Liver (tissue), 9 donors: ENCODE measurements around the gene PDE1C. TPM values are rescaled to one million over a fixed set of nuclear protein-coding genes. Genes with fewer than 3 reads are reported as not detected.

Source experiments
- DNase-seq: peaks from one replicate; pipeline ENCODE4 v3.0.0-alpha.2; 2017; ENCODE audit warnings: low spot score
- H3K27ac ChIP-seq, 2 donors: one replicate each; pipeline ENCODE4 v1.7.0; 2013; ENCODE audit warnings: inconsistent platforms in 2 of 2, low read length in 2 of 2, control low read depth in 1 of 2, low read depth in 1 of 2, mild to moderate bottlenecking in 1 of 2
- H3K27me3 ChIP-seq, 4 donors: one replicate each; pipeline versions ENCODE4 v1.6.1 to v1.7.0; 2013; ENCODE audit warnings: low read length in 3 of 4, inconsistent platforms in 1 of 4, mild to moderate bottlenecking in 1 of 4, moderate library complexity in 1 of 4; ENCODE audit not compliant: control insufficient read depth in 4 of 4, insufficient read depth in 4 of 4
- H3K36me3 ChIP-seq, 4 donors: one replicate each; pipeline versions ENCODE4 v1.6.1 to v1.7.0; 2013; ENCODE audit warnings: low read length in 3 of 4, mild to moderate bottlenecking in 3 of 4, low read depth in 1 of 4, moderate library complexity in 1 of 4; ENCODE audit not compliant: control insufficient read depth in 4 of 4, insufficient read depth in 3 of 4
- H3K4me1 ChIP-seq, 4 donors: one replicate each; pipeline versions ENCODE4 v1.6.1 to v1.7.0; 2013; ENCODE audit warnings: low read length in 3 of 4, mild to moderate bottlenecking in 3 of 4, moderate library complexity in 1 of 4; ENCODE audit not compliant: control insufficient read depth in 4 of 4, insufficient read depth in 4 of 4
- H3K4me3 ChIP-seq, 3 donors: one replicate each; pipeline versions ENCODE4 v1.6.1 to v1.7.0; 2013; ENCODE audit warnings: low read length in 3 of 3, control low read depth in 1 of 3, low read depth in 1 of 3, mild to moderate bottlenecking in 1 of 3
- H3K9ac ChIP-seq, 2 donors: one replicate each; pipeline ENCODE4 v1.7.0; 2013; ENCODE audit warnings: low read length in 2 of 2, mild to moderate bottlenecking in 2 of 2, moderate library complexity in 2 of 2, control low read depth in 1 of 2, low read depth in 1 of 2
- H3K9me3 ChIP-seq, 4 donors: one replicate each; pipeline versions ENCODE4 v1.6.1 to v1.7.0; 2013; ENCODE audit warnings: low read length in 3 of 4; ENCODE audit not compliant: control insufficient read depth in 4 of 4
- CTCF ChIP-seq: fragments of 150-350 bp; IDR thresholded peaks from 2 replicates; pipeline ENCODE4 v1.5.1; 2017; ENCODE audit warnings: improper control_type of control experiment, low read depth, low read length; ENCODE audit not compliant: missing input control
- EGR1 ChIP-seq, 2 donors: IDR thresholded peaks; 2 replicates each; pipeline ENCODE4 v1.6.1; 2016 to 2018; ENCODE audit warnings: antibody characterized with exemption in 2 of 2, low read depth in 2 of 2
- FOXA1 ChIP-seq: IDR thresholded peaks from 2 replicates; pipeline ENCODE4 v1.6.1; 2016; ENCODE audit warnings: antibody characterized with exemption
- FOXA2 ChIP-seq: IDR thresholded peaks from 2 replicates; pipeline ENCODE4 v1.6.1; 2016; ENCODE audit warnings: antibody characterized with exemption
- GABPA ChIP-seq, 2 donors: IDR thresholded peaks in 1 of 2; conservative IDR thresholded peaks in 1 of 2; 2 replicates each; pipeline ENCODE4 v1.6.1; 2016; ENCODE audit warnings: antibody characterized with exemption in 2 of 2, mild to moderate bottlenecking in 1 of 2, moderate library complexity in 1 of 2
- HNF4G ChIP-seq: IDR thresholded peaks from 2 replicates; pipeline ENCODE4 v1.6.1; 2016; ENCODE audit warnings: antibody characterized with exemption
- JUND ChIP-seq, 2 donors: IDR thresholded peaks; 2 replicates each; pipeline ENCODE4 v1.6.1; 2016; ENCODE audit warnings: antibody characterized with exemption in 2 of 2
- RAD21 ChIP-seq, 2 donors: IDR thresholded peaks; 2 replicates each; pipeline ENCODE4 v1.6.1; 2016; ENCODE audit warnings: antibody characterized with exemption in 2 of 2, mild to moderate bottlenecking in 2 of 2
- REST ChIP-seq: IDR thresholded peaks from 2 replicates; pipeline ENCODE4 v1.6.1; 2016; ENCODE audit warnings: antibody characterized with exemption, mild to moderate bottlenecking
- RXRA ChIP-seq, 2 donors: IDR thresholded peaks; 2 replicates each; pipeline ENCODE4 v1.6.1; 2017 to 2018; ENCODE audit warnings: antibody characterized with exemption in 2 of 2, mild to moderate bottlenecking in 1 of 2
- SP1 ChIP-seq: IDR thresholded peaks from 2 replicates; pipeline ENCODE4 v1.6.1; 2018; ENCODE audit warnings: antibody characterized with exemption, mild to moderate bottlenecking
- TAF1 ChIP-seq: conservative IDR thresholded peaks from 2 replicates; pipeline ENCODE4 v1.6.1; 2016; ENCODE audit warnings: antibody characterized with exemption, mild to moderate bottlenecking
- YY1 ChIP-seq: IDR thresholded peaks from 2 replicates; pipeline ENCODE4 v1.6.1; 2016; ENCODE audit warnings: antibody characterized with exemption, mild to moderate bottlenecking
- ZBTB33 ChIP-seq: IDR thresholded peaks from 2 replicates; pipeline ENCODE4 v1.6.1; 2016; ENCODE audit warnings: antibody characterized with exemption
- WGBS: extraction: QIAGEN DNeasy Blood & Tissue Kit; methylation state at CpG from one replicate; pipeline ENCODE4 v1.1.7; 2013; 5-methylcytosine and 5-hydroxymethylcytosine counted together
- polyA plus RNA-seq, 2 donors: library from polyadenylated mRNA; stranded (reverse) in 1 of 2; unstranded in 1 of 2; fragments of 200-250 nt in 1 of 2; fragments of >200 nt in 1 of 2; fragmentation: Nextera tagmentation in 1 of 2; extraction: Ambion mirVana in 1 of 2; gene quantifications; one replicate each; pipeline versions ENCODE4 v1.2.1 to v1.2.3, GENCODE V29; 2013 to 2015
- total RNA-seq, 2 donors: library from RNA; depleted of rRNA; stranded (reverse); fragments of >200 nt; gene quantifications; one replicate each; pipeline ENCODE4 v1.2.3, GENCODE V29; 2014
- donor health status: healthy.
- donor health status: healthy.
- donor health status: healthy.
- donor health status: healthy.
- donor health status: healthy.

PDE1C gene
- total and polyA plus RNA-seq, 4 donors, result 0.05 to 0.92 (median 0.47) TPM; not detected in 1

GRCh38 chr7:31852462-31852861 is 217.7 kb downstream of the PDE1C start (continued):
- no peak for TF ChIP-seq CTCF
- TF ChIP-seq YY1, result no peak
- TF ChIP-seq JUND (IDR thresholded peaks at IDR 0.05), result no peak
- no peak for TF ChIP-seq RAD21 (IDR thresholded peaks at IDR 0.05)
- TF ChIP-seq HNF4G, result no peak

GRCh38 chr7:31851119-31851518 is 219.1 kb downstream of the PDE1C start:
- no peak for DNase-seq
- no peaks in the 10 kb centered on the region for H3K27me3 ChIP-seq
- no peak overlapping the region for H3K27ac ChIP-seq
- no peak overlapping the region for H3K4me3 ChIP-seq
- no peak overlapping the region for H3K9ac ChIP-seq
- 57% methylated on average over 2 of the region's 2 CpGs for WGBS
- H3K36me3 ChIP-seq, result no peaks in the 10 kb centered on the region
- H3K4me1 ChIP-seq, result no peaks in the 10 kb centered on the region
- no peak for TF ChIP-seq EGR1 (IDR thresholded peaks at IDR 0.05; ENCODE audit: low read depth in 2 of 2)
- no peak for TF ChIP-seq TAF1
- TF ChIP-seq GABPA (IDR thresholded peaks at IDR 0.05 in 1 of 2, conservative IDR thresholded peaks at IDR 0.05 in 1 of 2), result no peak
- no peak for TF ChIP-seq FOXA1
- no peak for TF ChIP-seq YY1
- TF ChIP-seq JUND (IDR thresholded peaks at IDR 0.05), result no peak
- no peak for TF ChIP-seq FOXA2
- no peak for TF ChIP-seq SP1
- TF ChIP-seq ZBTB33, result no peak
- TF ChIP-seq RXRA (IDR thresholded peaks at IDR 0.05), result no peak
- TF ChIP-seq REST, result no peak
- H3K9me3 ChIP-seq, result no peaks in the 10 kb centered on the region

- H3K4me1 ChIP-seq, result no peaks in the 10 kb centered on the region
Measured at GRCh38 chr7:31850601-31851000, 219.6 kb downstream of the PDE1C start.

More at GRCh38 chr7:31850601-31851000, 219.6 kb downstream of the PDE1C start:
- no peak overlapping the region for H3K9ac ChIP-seq
- H3K4me3 ChIP-seq, result no peak overlapping the region
- no peaks in the 10 kb centered on the region for H3K36me3 ChIP-seq
- no peak overlapping the region for H3K27ac ChIP-seq
- no peaks in the 10 kb centered on the region for H3K27me3 ChIP-seq
- no peak for DNase-seq
- TF ChIP-seq FOXA2 (no peak), RAD21 (IDR thresholded peaks at IDR 0.05) (no peak), TAF1 (no peak)
- H3K9me3 ChIP-seq, result no peaks in the 10 kb centered on the region
- 75% methylated on average over 4 of the region's 4 CpGs for WGBS
